HG03521 (cell line): Measurements from ENCODE around the gene SEC63.
A peak's percentile ranks its signal among the peaks of the same experiment; 100 is the strongest.
"Not testable (repeated sequence)": the region's sequence is repeated elsewhere in the genome, so short reads cannot be mapped to it uniquely, and the experiment has no call there.

Experiments used
- ATAC-seq: cut with Tn5 transposase; IDR thresholded peaks from one replicate; pipeline ENCODE4 v1.9.1; 2021; ENCODE audit warnings: mild to moderate bottlenecking, moderate library complexity; ENCODE audit not compliant: unreplicated experiment

The SEC63 gene

DNA sequence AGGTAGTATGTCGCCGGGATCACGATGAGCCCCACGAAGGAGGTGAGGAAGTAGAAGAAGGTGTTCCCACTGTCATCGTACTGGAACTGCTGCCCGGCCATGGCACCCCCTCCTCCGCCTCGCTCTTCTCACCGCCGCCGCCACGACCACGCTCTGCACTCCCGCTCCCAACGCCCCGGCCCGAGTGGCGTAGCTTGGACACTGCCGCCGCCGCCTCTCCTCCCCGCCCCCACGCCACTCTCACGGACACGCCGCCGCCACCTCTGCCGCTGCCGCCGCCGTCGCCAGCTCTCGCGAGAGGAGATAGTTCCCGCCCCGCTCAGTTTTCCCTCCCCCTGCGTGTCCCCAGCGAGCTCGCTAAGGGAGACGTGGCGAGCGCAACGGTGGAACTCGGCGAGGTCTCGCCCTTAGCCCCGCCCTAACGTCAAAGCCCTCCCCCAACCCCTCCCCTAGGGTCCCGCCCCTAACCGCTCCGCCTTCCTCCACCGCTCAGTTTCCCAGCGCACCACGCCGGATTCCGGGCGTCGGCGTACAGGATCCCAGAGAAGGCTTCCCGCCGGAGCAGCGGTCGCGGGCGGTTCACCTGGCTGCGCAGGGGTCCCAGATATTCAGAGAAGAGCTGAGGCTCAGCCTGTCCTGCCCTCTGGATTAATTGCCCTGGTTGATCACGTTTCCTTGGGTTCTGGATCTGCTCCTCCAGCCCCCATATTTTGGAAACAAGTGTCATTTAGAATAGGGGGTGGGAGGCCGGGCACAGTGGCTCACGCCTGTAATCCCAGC is at the start of gene SEC63:
SEC63 (minus strand) TSS at position 300 of the 780 bp plus-strand sequence; CDS start at position 101, 199 bp downstream.
- peak; percentile 92 for ATAC-seq

- no peak for ATAC-seq
These were observed 48.0 kb upstream of the SEC63 start for GRCh38 chr6:108005961-108006360.

DNA sequence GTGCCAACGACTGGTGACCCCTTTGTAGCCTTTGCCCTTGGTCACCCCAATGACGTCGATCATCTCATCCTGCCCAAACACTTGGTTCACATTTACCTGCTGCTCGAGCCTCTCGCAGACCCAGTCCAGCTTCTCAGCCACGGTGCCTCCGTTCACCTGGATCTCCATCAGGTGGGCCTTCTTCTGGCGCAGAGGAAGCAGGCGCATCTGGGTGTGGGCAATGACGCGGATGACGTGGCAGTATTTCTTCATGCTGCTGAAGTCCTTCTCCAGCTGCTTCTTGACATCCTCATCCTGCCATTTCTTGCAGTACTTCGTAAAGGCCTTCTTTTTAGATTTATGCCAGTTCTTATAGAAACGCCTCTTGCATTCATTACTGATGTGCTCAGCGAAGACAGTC is 46.9 kb upstream of the SEC63 start:
- ATAC-seq = no peak

DNA sequence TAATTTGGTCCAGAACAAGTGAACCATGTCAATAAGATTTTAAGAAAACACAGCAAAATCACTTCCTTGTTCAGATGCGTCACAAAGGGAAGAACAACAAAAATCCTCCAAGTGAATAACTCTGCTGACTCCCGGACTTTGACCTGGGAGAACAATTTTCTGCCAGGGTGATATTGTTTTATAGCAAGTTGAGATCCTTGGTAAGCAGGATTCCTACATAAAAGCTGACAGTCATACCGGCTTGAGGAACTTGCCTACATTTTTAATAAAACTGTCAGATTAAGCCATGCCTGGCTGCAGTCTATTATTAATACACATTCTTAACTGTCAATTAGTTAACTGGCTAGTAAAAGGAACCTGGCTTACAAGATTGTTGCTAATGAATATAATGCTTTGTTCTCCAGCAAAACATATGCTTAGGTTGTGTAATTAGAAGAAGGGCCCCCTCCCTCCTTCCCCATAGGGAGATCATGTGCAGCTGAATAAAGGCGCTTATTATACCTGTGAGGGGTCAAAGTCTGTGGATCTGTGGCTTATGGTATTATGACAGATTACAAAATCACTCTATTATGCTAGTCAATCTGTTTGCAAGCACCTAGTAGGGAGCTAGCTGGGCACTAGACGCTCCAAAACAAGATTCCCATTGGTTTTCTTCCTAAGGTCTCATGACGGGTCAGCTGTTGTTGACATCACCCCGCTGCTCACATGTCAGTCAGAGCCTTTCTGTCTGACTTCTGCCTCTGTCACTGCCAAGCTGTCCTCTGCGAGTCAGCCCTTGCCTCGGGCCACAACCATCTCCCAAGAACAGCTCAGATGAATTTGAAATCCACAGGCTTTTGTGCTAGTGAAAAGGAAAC is 44.6 kb upstream of the SEC63 start:
- no peak for ATAC-seq

DNA sequence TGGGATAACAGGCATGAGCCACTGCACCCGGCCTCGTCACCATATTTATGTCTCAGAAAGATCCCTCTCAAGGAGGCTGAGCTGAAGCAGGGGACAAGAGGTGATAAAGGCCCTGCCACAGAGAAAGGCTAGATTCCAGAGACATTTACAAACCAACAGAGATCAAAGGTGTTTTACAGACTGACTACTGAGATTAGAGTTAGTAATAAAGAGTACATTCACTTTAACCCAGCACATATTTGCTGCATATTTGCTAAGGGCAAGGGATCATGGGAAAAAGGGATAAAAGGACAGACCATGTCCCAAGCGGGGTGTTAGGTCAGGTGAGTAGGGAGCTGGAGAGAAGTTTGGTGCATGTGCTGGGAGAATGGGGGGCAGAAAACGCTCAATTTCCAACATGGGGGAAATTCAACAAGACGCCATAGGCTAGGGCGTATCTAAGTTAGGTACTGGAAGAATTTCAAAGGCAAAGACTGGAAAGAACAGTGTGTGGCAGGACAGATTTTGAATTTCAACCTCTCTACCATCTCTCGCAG is 43.8 kb upstream of the SEC63 start:
- ATAC-seq = no peak

GRCh38 chr6:108000259-108000658 is 42.3 kb upstream of the SEC63 start:
- not testable (repeated sequence) for ATAC-seq

- no peak for ATAC-seq
These were observed 41.3 kb upstream of the SEC63 start for GRCh38 chr6:107999341-107999740.

DNA sequence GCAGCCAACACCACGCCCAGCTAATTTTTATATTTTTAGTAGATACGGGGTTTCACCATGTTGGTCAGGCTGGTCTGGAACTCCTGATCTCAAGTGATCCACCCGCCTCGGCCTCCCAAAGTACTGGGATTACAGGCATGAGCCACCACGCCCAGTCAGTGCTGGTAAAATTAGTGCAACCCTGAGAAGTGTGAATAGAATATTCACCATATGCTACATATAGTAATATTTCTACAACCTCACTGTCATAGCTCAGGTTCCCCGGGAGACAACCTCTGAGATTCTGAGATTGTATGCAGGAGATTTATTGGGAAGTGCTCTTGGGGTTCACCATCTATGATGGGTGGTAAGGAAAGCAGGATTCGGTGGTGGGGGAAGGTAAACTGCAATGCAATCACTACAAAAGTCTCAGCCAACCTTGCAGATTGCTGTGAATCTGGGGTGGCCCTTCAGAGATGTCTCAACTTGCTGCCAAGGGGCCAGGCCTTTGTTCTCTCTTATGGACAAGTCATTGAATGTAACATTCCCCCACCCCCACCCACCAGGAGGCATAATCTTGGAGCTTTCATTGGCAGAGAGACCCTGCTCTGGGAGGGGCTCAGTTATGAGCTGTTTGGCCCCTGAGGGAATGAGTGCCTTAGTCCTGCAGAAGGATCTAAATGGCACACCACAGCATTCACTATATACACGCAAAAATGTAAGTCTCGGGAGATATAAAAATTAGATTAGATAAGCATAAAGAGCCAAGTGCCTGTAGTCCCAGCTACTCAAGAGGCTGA is 34.0 kb upstream of the SEC63 start:
- no peak for ATAC-seq

- ATAC-seq = no peak
These were observed 33.1 kb upstream of the SEC63 start for GRCh38 chr6:107991061-107991460.

DNA sequence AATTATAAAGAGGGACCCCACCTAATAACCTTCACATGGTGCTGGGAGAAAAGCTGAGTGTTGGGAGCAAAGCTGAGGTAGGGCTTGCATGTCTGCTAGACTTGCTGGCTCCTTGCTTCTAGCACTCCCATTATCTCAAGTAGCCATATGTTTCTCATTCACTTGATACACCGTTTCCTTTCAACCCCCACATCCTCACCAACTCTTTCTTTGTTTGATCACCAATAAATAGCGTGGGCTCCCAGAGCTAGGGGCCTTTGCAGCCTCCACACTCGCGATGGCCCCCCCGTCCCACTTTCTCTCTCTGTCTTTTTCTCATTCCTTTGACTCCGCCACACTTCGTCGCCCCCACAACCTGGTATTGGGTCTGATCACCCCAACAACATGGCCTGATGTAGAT is 32.6 kb upstream of the SEC63 start:
- not testable (repeated sequence) for ATAC-seq

DNA sequence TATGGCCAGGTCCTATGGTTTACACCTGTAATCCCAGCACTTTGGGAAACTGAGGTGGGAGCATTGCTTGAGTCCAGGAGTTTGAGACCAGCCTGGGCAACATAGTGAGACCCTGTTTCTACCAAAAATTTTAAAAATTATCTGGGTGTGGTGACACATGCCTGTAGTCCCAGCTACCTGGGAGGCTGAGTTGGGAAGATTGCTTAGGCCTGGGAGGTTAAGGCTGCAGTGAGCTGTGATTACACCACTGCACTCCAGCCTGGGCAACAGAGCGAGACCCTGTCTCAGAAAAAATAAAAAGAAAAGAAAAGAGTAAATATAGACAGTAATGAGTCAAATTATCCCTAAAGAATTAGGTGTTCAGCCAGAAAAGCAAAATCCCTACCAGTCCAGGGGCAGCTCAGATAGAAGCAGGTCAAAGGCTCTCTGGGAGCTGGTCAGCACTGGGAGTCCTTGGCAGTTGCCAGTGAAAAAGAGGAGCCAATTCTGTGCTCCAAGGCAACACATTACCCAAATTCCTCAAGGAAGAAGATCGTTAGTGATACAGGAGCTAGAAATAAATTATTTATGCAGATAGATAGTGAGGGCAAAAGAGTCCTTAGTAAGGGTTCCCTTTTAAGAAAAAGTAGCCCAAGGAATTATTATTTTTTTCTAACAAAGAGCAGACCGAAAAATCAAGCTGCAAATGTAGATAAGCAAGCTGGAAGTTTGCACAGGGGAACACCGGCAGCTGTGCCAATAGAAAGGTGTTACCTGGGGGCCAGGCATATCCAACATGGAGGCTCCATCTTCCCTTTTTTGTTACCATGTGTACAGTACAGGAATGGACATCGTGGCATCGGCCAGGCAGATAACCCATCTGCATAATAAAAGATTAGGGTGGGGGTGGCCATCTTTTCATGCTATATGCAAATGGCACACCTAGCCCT is 31.4 kb upstream of the SEC63 start:
- no peak for ATAC-seq

- no peak for ATAC-seq
These were observed 30.6 kb upstream of the SEC63 start for GRCh38 chr6:107988570-107988969.

GRCh38 chr6:107987805-107988204 is 29.8 kb upstream of the SEC63 start:
- no peak for ATAC-seq

DNA sequence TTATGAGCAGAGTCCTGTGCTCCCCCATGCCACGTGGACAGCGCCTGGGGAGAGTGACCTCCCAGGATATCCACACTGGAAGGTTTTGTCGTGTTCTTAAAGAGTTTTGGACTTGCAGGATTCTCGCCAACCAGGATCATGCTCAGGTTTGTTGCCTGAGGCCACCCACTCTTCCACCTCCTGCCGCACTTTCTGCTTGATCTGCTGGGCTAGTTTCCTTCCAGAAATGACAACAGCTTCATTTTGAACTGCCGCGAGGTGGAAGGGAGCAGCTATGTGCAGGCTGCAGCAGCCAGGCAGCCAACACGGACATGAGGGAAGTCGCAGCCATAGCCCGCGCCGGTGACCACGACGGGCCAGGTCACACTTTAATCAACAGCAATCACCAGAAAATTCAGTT is 27.7 kb upstream of the SEC63 start:
- ATAC-seq = no peak

- ATAC-seq = no peak
These were observed 25.8 kb upstream of the SEC63 start for GRCh38 chr6:107983811-107984210.

DNA sequence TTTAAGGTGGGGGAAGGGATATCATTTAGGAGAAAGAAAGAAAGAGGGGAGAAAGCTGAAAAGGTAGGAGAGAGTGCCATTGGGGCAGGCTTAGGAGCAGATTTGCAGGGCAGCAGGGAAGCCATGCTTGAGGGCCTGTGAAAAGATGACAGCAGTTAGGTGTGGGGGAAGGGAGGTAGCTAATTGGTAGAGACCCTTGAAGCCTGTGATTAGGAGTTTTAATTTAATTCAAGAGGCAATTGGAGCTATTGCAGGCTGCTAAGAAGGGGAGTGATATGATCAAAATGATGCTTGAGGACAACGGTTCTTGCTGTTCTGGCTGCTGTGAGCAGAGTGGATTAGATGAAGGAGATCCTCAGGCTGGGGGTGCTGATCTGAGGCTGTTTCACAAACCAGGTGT is 24.5 kb upstream of the SEC63 start:
- no peak for ATAC-seq

DNA sequence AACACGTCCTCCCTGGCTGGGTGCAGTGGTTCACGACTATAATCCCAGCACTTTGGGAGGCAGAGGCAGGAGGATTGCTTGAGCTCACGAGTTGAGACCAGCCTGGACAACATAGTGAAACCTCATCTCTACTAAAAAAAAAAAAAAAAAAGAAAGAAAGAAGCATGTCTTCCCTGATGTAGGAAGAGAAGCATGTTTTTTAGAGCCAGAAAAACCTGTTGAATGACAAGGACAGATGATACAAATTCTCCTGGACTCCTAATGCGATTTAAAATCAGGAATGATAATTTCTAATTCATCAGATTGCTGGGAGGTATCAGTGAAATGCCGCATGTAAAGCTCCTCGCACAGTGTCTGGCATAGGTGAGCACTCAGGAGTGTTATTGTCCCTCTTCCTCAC is 23.7 kb upstream of the SEC63 start:
- ATAC-seq = no peak

- ATAC-seq = no peak
These were observed 19.3 kb upstream of the SEC63 start for GRCh38 chr6:107977283-107977682.

DNA sequence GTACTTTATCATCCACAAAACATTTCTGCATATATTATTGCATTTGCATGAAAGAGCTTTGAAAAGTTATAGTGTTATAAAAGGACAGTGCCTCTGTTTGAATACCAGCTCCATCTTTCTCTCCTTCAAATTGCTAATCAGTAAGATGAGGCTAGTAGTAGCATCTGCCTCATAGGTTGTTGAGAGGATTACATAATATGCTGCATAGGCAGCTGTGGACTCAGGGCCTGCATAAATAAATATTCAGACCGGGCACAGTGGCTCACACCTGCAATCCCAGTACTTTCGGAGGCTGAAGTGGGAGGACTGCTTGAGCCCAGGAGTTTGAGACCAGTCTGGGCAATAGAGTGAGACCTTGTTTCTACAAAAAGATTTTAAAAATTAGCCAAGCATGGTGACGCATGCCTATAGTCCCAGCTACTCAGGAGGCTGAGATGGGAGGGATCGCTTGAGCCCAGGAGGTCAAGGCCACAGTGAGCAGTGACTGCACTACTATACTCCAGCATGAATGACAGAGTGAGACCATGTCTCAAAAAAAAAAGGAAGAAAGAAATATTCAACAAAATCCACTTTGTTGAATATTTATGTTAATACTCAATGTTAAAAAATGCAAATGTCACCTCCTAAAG is 18.3 kb upstream of the SEC63 start:
- no peak for ATAC-seq

DNA sequence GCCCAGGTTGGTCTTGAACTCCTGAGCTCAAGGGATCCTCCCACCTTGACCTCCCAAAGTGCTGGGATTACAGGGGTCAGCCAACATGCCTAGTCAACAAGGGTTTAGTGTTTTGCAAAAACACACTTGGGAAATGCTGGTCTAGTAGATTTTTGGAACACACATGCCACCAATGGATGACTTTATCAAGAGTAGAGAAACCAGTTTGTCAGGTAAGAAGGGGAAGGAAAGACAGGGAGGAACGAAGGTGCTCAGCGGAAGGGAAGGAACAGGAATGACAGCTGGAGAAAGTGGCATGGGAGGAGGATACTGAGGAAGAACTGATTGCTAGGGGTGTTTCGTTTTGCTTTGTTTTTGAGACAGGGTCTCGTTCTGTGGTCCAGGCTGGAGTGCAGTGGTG is 15.6 kb upstream of the SEC63 start:
- no peak for ATAC-seq
